Fibroblast of lung (primary cell): ENCODE results near the gene CABLES2. TPM values are rescaled to one million over a fixed set of nuclear protein-coding genes. Genes with fewer than 3 reads are reported as not detected.

Experiments used
- DNase-seq, 2 donors: peaks; one replicate each; pipeline versions ENCODE4 v3.0.0 to v3.0.0-alpha.2; 2010; ENCODE audit warnings: low read depth in 2 of 2
- H2AFZ ChIP-seq: 2 replicates; pipeline ENCODE4 v1.5.1; 2012; ENCODE audit warnings: low read length, control low read depth, inconsistent platforms
- H3K27ac ChIP-seq: 2 replicates; pipeline ENCODE4 v1.5.1; 2011; ENCODE audit warnings: low read length, control low read depth; ENCODE audit not compliant: insufficient read depth
- H3K27me3 ChIP-seq: 2 replicates; pipeline ENCODE4 v1.5.1; 2011; ENCODE audit warnings: mild to moderate bottlenecking, low read length; ENCODE audit not compliant: control insufficient read depth, insufficient read depth
- H3K36me3 ChIP-seq: 2 replicates; pipeline ENCODE4 v1.5.1; 2011; ENCODE audit warnings: low read length; ENCODE audit not compliant: control insufficient read depth, insufficient read depth
- H3K4me1 ChIP-seq: 2 replicates; pipeline ENCODE4 v1.5.1; 2011; ENCODE audit warnings: low read length; ENCODE audit not compliant: control insufficient read depth, insufficient read depth; ENCODE audit errors: extremely low read depth
- H3K4me2 ChIP-seq: 2 replicates; pipeline ENCODE4 v1.5.1; 2011; ENCODE audit warnings: low read length, control low read depth; ENCODE audit not compliant: insufficient read depth; ENCODE audit errors: extremely low read depth
- H3K4me3 ChIP-seq, 4 experiments: fragments of 200-600 bp in 1 of 4; sonication (generic) in 1 of 4; replicated peaks in 1 of 4; 2 replicates each; pipeline ENCODE4 v1.5.1; 2011 to 2016; ENCODE audit warnings: low read length in 4 of 4, low read depth in 3 of 4, mild to moderate bottlenecking in 3 of 4, control low read depth in 2 of 4, inconsistent platforms in 1 of 4, mixed read lengths in 1 of 4; ENCODE audit not compliant: insufficient read depth in 1 of 4; ENCODE audit errors: control extremely low read depth in 1 of 4
- H3K79me2 ChIP-seq: 2 replicates; pipeline ENCODE4 v1.5.1; 2012; ENCODE audit warnings: mild to moderate bottlenecking, low read length, inconsistent platforms; ENCODE audit not compliant: control insufficient read depth, insufficient read depth
- H3K9ac ChIP-seq: 2 replicates; pipeline ENCODE4 v1.5.1; 2011; ENCODE audit warnings: mild to moderate bottlenecking, low read length, control low read depth; ENCODE audit not compliant: insufficient read depth
- H3K9me3 ChIP-seq: 2 replicates; pipeline ENCODE4 v1.5.1; 2012; ENCODE audit warnings: low read depth, low read length; ENCODE audit not compliant: control insufficient read depth, insufficient read depth
- H4K20me1 ChIP-seq: 2 replicates; pipeline ENCODE4 v1.5.1; 2011; ENCODE audit warnings: low read length; ENCODE audit not compliant: control insufficient read depth, insufficient read depth; ENCODE audit errors: extremely low read depth
- CTCF ChIP-seq, 2 donors: IDR thresholded peaks in 1 of 2; conservative IDR thresholded peaks in 1 of 2; 1 replicate in 1 of 2; 2 replicates in 1 of 2; pipeline ENCODE4 v1.5.1; 2011 to 2012; ENCODE audit warnings: low read length in 2 of 2, control low read depth in 1 of 2, inconsistent platforms in 1 of 2, low read depth in 1 of 2, mild to moderate bottlenecking in 1 of 2
- EZH2 ChIP-seq: IDR thresholded peaks from 2 replicates; pipeline ENCODE4 v1.5.1; 2012; ENCODE audit warnings: low read length, control low read depth, mild to moderate bottlenecking; ENCODE audit errors: missing control alignments
- polyA plus RNA-seq, 2 donors: library from polyadenylated mRNA; depleted of rRNA in 1 of 2; stranded (reverse) in 1 of 2; unstranded in 1 of 2; fragments of >200 nt; gene quantifications; 2 replicates each; pipeline ENCODE4 v1.2.1, GENCODE V29; 2011 to 2012; ENCODE audit warnings: missing spikeins in 1 of 2
- total RNA-seq: library from RNA; depleted of rRNA; stranded (reverse); fragments of >200 nt; gene quantifications from 2 replicates; pipeline ENCODE4 v1.2.1, GENCODE V29; 2014

The CABLES2 gene
- total and polyA plus RNA-seq, 2 donors (not counting 1 experiment from before 2014, with no cell fraction given) = 0.66 to 2.9 TPM

GRCh38 chr20:62454904-62455636, 48.0 kb upstream of the CABLES2 start:
- no peak overlapping the region for H2AFZ ChIP-seq
- H3K79me2 ChIP-seq = no peaks in the 10 kb centered on the region
- no peak overlapping the region for H3K4me3 ChIP-seq
- no peaks in the 10 kb centered on the region for H3K9me3 ChIP-seq
- H4K20me1 ChIP-seq = no peaks in the 10 kb centered on the region
- no peak for DNase-seq
- peaks cover 4% of the 10 kb centered on the region for H3K27me3 ChIP-seq
- H3K27ac ChIP-seq = no peak overlapping the region
- no peak overlapping the region for H3K9ac ChIP-seq
- H3K4me1 ChIP-seq = no peaks in the 10 kb centered on the region
- H3K4me2 ChIP-seq = no peak overlapping the region
- no peak for TF ChIP-seq CTCF (conservative IDR thresholded peaks at IDR 0.05 in 1 of 2, IDR thresholded peaks at IDR 0.05 in 1 of 2; ENCODE audit: low read depth in 1 of 2, low read length in 2 of 2)
- no peak for TF ChIP-seq EZH2
- H3K36me3 ChIP-seq = no peaks in the 10 kb centered on the region

- Histone ChIP-seq H3K4me1 (no peaks in the 10 kb centered on the region), H3K9me3 (no peaks in the 10 kb centered on the region), H3K9ac (no peak overlapping the region), H3K27me3 (peaks cover 4% of the 10 kb centered on the region), H3K36me3 (no peaks in the 10 kb centered on the region), H4K20me1 (no peaks in the 10 kb centered on the region), H3K4me2 (no peak overlapping the region), H3K4me3 (no peak overlapping the region), H3K79me2 (no peaks in the 10 kb centered on the region), H3K27ac (no peak overlapping the region), H2AFZ (no peak overlapping the region)
- TF ChIP-seq CTCF (conservative IDR thresholded peaks at IDR 0.05 in 1 of 2, IDR thresholded peaks at IDR 0.05 in 1 of 2; ENCODE audit: low read depth in 1 of 2, low read length in 2 of 2) (no peak), EZH2 (no peak)
- no peak for DNase-seq
These were observed 46.2 kb upstream of the CABLES2 start for GRCh38 chr20:62453186-62453808.

- Histone ChIP-seq H3K79me2 (no peaks in the 10 kb centered on the region), H3K4me2 (no peak overlapping the region), H2AFZ (no peak overlapping the region), H3K9me3 (no peaks in the 10 kb centered on the region), H3K27ac (no peak overlapping the region), H3K4me1 (no peaks in the 10 kb centered on the region), H3K36me3 (no peaks in the 10 kb centered on the region), H4K20me1 (no peaks in the 10 kb centered on the region), H3K4me3 (no peak overlapping the region), H3K27me3 (peaks cover 4% of the 10 kb centered on the region), H3K9ac (no peak overlapping the region)
- TF ChIP-seq CTCF (conservative IDR thresholded peaks at IDR 0.05 in 1 of 2, IDR thresholded peaks at IDR 0.05 in 1 of 2; ENCODE audit: low read depth in 1 of 2, low read length in 2 of 2) (no peak), EZH2 (no peak)
- no peak for DNase-seq
These were observed 45.5 kb upstream of the CABLES2 start for GRCh38 chr20:62452475-62453095.
